Measurements from ENCODE around the gene TMEM125. TPM values are rescaled to one million over a fixed set of nuclear protein-coding genes. Genes with fewer than 3 reads are reported as not detected.

Gene TMEM125
- total RNA-seq, 1 donor from 2014 or later, result 19.8 TPM

DNA sequence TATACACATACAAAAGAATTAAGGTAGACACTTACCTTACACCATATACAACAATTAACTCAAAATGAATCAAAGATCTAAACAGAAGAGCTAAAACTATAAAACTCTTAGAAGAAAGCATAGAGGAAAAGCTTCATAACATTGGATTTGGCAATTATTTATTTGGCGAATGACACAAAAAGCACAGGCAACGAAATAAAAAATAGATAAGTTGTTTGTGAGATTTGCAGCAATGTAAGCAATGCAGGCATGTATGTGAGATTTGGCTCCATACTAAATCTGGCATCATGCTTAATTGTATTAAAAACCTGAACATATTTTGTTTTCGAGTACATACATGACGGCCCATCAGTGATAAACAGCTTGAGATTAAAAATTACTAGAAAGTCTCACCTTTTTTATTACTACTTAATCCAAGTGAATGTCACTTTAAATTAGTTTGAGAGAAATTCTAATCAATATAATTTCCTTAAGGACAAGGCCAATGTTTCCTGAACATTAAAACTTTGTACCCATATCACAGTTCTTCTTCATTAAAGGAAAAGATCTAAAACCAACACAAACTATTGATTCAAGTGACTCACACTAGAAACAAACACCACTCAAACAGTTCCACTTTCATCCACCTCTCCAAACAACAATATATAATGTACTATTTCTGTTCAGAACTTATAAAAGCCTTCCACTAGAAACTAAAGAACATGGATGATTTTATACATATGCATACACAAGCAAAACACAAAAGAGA lies 23.1 kb upstream of the TMEM125 start:
- H3K9me3 Mint-ChIP-seq, result no peaks in the 10 kb centered on the region

DNA sequence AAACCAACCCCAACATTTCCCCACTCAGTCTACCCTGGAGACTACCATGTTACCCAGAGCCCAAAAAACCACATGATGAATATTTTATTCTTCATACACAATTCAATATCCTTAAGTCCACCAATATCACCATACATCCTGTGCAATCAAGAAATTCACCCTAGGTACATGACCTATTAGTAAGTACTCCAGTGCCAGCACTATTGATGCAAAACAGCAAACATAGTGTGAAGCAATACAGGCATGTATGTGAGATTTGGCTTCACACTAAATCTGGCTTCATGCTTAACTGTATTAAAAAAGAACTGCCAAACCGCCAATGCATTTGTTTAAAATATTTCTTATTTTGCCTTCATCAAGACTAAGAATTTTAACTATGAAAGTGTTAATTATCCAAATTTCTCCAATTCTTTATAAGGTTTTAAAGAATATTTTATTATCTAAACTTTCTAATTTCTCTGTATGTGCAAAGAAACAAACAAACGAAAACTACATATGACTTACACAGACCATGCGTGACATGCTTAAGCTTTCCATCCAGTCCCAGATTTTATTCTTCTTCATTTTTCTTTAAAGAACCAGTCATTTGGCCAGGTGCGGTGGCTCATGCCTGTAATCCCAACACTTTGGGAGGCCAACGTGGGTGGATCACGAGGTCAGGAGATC lies 22.4 kb upstream of the TMEM125 start:
- TF ChIP-seq, protein P1, sequence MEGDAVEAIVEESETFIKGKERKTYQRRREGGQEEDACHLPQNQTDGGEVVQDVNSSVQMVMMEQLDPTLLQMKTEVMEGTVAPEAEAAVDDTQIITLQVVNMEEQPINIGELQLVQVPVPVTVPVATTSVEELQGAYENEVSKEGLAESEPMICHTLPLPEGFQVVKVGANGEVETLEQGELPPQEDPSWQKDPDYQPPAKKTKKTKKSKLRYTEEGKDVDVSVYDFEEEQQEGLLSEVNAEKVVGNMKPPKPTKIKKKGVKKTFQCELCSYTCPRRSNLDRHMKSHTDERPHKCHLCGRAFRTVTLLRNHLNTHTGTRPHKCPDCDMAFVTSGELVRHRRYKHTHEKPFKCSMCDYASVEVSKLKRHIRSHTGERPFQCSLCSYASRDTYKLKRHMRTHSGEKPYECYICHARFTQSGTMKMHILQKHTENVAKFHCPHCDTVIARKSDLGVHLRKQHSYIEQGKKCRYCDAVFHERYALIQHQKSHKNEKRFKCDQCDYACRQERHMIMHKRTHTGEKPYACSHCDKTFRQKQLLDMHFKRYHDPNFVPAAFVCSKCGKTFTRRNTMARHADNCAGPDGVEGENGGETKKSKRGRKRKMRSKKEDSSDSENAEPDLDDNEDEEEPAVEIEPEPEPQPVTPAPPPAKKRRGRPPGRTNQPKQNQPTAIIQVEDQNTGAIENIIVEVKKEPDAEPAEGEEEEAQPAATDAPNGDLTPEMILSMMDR (conservative IDR thresholded peaks at IDR 0.05), result no peak
- Mint-ChIP-seq H3K36me3 (peaks cover 5% of the 10 kb centered on the region), H3K9me3 (no peaks in the 10 kb centered on the region), H3K27ac (no peak overlapping the region), H3K27me3 (no peaks in the 10 kb centered on the region), H3K4me3 (no peak overlapping the region), H3K4me1 (ENCODE audit: unreplicated experiment) (no peaks in the 10 kb centered on the region)
- no peak for DNase-seq (ENCODE audit: extremely low spot score, unreplicated experiment)

More for the DNA sequence above, 23.1 kb upstream of the TMEM125 start:
- TF ChIP-seq, protein P1 (conservative IDR thresholded peaks at IDR 0.05), result no peak
- no peaks in the 10 kb centered on the region for H3K27me3 Mint-ChIP-seq
- peaks cover 5% of the 10 kb centered on the region for H3K36me3 Mint-ChIP-seq
- H3K4me1 Mint-ChIP-seq (ENCODE audit: unreplicated experiment), result no peaks in the 10 kb centered on the region
- no peak for DNase-seq (ENCODE audit: extremely low spot score, unreplicated experiment)
- H3K4me3 Mint-ChIP-seq, result no peak overlapping the region
- no peak overlapping the region for H3K27ac Mint-ChIP-seq

DNA sequence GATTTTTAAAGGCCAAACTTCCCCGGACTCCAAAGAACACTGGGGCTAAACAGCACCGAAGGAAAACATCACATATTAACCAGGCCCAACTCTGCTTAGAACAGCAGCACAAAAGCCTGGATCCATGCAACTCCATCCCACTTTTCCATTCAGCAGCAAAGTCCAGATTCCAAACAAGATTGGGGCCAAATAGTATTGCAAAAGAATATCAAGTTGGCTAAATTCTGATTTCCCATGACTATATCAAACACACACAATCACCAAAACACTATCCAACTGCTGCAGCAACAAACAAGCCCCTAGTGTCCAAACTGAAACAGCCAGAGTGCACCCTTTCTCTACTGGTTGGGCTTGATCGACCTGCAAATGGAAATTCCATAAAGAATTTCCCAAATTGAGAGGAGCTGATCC lies 19.4 kb upstream of the TMEM125 start:
- DNase-seq (ENCODE audit: extremely low spot score, unreplicated experiment), result no peak
- peaks cover 9% of the 10 kb centered on the region for H3K27me3 Mint-ChIP-seq
- TF ChIP-seq, protein P1 (conservative IDR thresholded peaks at IDR 0.05), result no peak
- H3K4me1 Mint-ChIP-seq (ENCODE audit: unreplicated experiment), result no peaks in the 10 kb centered on the region
- H3K9me3 Mint-ChIP-seq, result no peaks in the 10 kb centered on the region
- no peak overlapping the region for H3K4me3 Mint-ChIP-seq
- peaks cover 5% of the 10 kb centered on the region for H3K36me3 Mint-ChIP-seq
- no peak overlapping the region for H3K27ac Mint-ChIP-seq

DNA sequence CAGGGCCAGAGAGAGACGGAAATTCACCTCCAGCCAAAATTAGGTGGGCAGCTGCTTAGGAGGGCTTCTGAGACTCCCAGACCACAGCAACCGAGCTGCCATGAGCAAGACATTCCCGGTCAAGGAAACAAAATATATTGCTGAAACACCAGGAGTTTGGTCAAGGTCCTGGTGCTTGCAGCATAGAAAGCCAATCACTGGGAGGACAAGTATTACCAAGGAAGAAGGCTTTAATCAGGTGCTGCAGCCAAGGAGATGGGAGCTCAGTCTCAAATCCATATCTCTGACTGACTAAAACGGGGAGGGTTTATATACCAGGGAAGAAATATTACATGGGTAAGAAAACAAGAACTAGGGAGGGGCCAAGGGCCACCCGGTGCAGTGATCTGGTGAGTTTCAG lies 18.8 kb upstream of the TMEM125 start:
- DNase-seq (ENCODE audit: extremely low spot score, unreplicated experiment), result no peak
- Mint-ChIP-seq H3K9me3 (no peaks in the 10 kb centered on the region), H3K27me3 (peaks cover 9% of the 10 kb centered on the region), H3K36me3 (peaks cover 5% of the 10 kb centered on the region), H3K27ac (no peak overlapping the region), H3K4me1 (ENCODE audit: unreplicated experiment) (no peaks in the 10 kb centered on the region), H3K4me3 (no peak overlapping the region)
- TF ChIP-seq, protein P1 (conservative IDR thresholded peaks at IDR 0.05), result no peak

GRCh38 chr1:43252225-43252624 lies 17.6 kb upstream of the TMEM125 start:
- Mint-ChIP-seq H3K27ac (no peak overlapping the region), H3K36me3 (peaks cover under 1% of the 10 kb centered on the region), H3K4me3 (no peak overlapping the region), H3K4me1 (ENCODE audit: unreplicated experiment) (no peaks in the 10 kb centered on the region), H3K27me3 (peaks cover 12% of the 10 kb centered on the region), H3K9me3 (no peaks in the 10 kb centered on the region)
- no peak for DNase-seq (ENCODE audit: extremely low spot score, unreplicated experiment)
- TF ChIP-seq, protein P1 (conservative IDR thresholded peaks at IDR 0.05), result no peak
